ENCODE results near the gene UHRF1. TPM values are rescaled to one million over a fixed set of nuclear protein-coding genes. Genes with fewer than 3 reads are reported as not detected.

The UHRF1 gene
- polyA plus RNA-seq, 1 donor = 40.1 TPM

- DNase-seq = no peak
These were observed 82.2 kb downstream of the UHRF1 start for GRCh38 chr19:4991538-4991937.

- no peak for DNase-seq
These were observed 82.8 kb downstream of the UHRF1 start for GRCh38 chr19:4991996-4992698.

- no peak for DNase-seq
These were observed 84.4 kb downstream of the UHRF1 start for GRCh38 chr19:4993683-4994082.

GRCh38 chr19:4996701-4997100 is 87.4 kb downstream of the UHRF1 start:
- no peak for DNase-seq

- DNase-seq = no peak
These were observed 88.0 kb downstream of the UHRF1 start for GRCh38 chr19:4997297-4997696.

GRCh38 chr19:5000120-5000611 is 90.9 kb downstream of the UHRF1 start:
- no peak for DNase-seq

- no peak for DNase-seq
These were observed 92.3 kb downstream of the UHRF1 start for GRCh38 chr19:5001615-5002014.

GRCh38 chr19:5002143-5002542 is 92.8 kb downstream of the UHRF1 start:
- DNase-seq = no peak

GRCh38 chr19:5003781-5004180 is 94.5 kb downstream of the UHRF1 start:
- no peak for DNase-seq

- no peak for DNase-seq
These were observed 95.8 kb downstream of the UHRF1 start for GRCh38 chr19:5005096-5005495.

GRCh38 chr19:5006201-5006600 is 96.9 kb downstream of the UHRF1 start:
- DNase-seq = no peak

GRCh38 chr19:5006821-5007220 is 97.5 kb downstream of the UHRF1 start:
- DNase-seq = no peak

Other genes with a start within 250 kb of the UHRF1 start
- gene MYDGF, start 239.2 kb upstream of the UHRF1 start, polyA plus RNA-seq (ENCODE audit: insufficient read length) = 56.4 TPM
- 29.8 TPM for gene DPP9, start 185.7 kb upstream of the UHRF1 start, polyA plus RNA-seq (ENCODE audit: insufficient read length)
- 5.1 TPM for gene FEM1A, start 117.8 kb upstream of the UHRF1 start, polyA plus RNA-seq (ENCODE audit: insufficient read length)
- gene TICAM1, start 77.8 kb upstream of the UHRF1 start, polyA plus RNA-seq (ENCODE audit: insufficient read length) = 6.4 TPM
- gene PLIN3, start 41.8 kb upstream of the UHRF1 start, polyA plus RNA-seq (ENCODE audit: insufficient read length) = 47.6 TPM
- 0.15 TPM for gene ARRDC5, start 6.6 kb upstream of the UHRF1 start, polyA plus RNA-seq (ENCODE audit: insufficient read length)
- 26.1 TPM for gene KDM4B, start 59.6 kb downstream of the UHRF1 start, polyA plus RNA-seq (ENCODE audit: insufficient read length)